AG04450 (cell line): Measurements from ENCODE around the gene SSR3. TPM values are rescaled to one million over a fixed set of nuclear protein-coding genes. Genes with fewer than 3 reads are reported as not detected.

ENCODE experiments used
- CTCF ChIA-PET: fragments of 300-600, 350-600 bp; formaldehyde crosslinking; extraction: SDS; loops from one replicate; lab custom pipeline; 2022; ENCODE audit warnings: antibody characterized with exemption, inconsistent platforms; lab: Charles Lee
- POLR2A ChIA-PET: fragments of 350-600 bp; formaldehyde crosslinking; extraction: SDS; loops from one replicate; lab custom pipeline; 2021; ENCODE audit warnings: antibody characterized with exemption, inconsistent platforms; lab: Yijun Ruan, JAX
- DNase-seq: peaks from one replicate; pipeline ENCODE4 v3.0.0-alpha.2; 2011; ENCODE audit warnings: low read depth, low spot score
- H3K27ac ChIP-seq: one replicate; pipeline ENCODE4 v1.5.1; 2012; ENCODE audit warnings: low read depth, low read length, control low read depth
- H3K27me3 ChIP-seq: one replicate; pipeline ENCODE4 v1.6.0; 2012; ENCODE audit warnings: low read length; ENCODE audit not compliant: control insufficient read depth, insufficient read depth
- H3K4me3 ChIP-seq: 2 replicates; pipeline ENCODE4 v1.5.1; 2011; ENCODE audit warnings: mild to moderate bottlenecking, low read depth, low read length, control low read depth
- H3K9me3 ChIP-seq: 2 replicates; pipeline ENCODE4 v1.5.1; 2012; ENCODE audit warnings: low read length; ENCODE audit not compliant: control insufficient read depth, insufficient read depth
- CTCF ChIP-seq: IDR thresholded peaks from 2 replicates; pipeline ENCODE4 v1.5.1; 2011; ENCODE audit warnings: low read depth, low read length, control low read depth, inconsistent platforms
- polyA plus RNA-seq: library from polyadenylated mRNA; depleted of rRNA; stranded (reverse); fragments of >200 nt; gene quantifications from 2 replicates; pipeline ENCODE4 v1.2.3, GENCODE V29; 2011

Gene SSR3
- polyA plus RNA-seq, 1 experiment: 328 TPM

GRCh38 chr3:156527060-156527459 is 27.9 kb downstream of the SSR3 start:
- CTCF ChIA-PET: interaction anchor here (1.0 to 3.1 kb wide), 2 partner anchors 17 to 375 kb away, joined by 4 to 10 read pairs; no protein-coding TSS in a partner anchor

GRCh38 chr3:156525808-156526207 is 29.1 kb downstream of the SSR3 start:
- H3K9me3 ChIP-seq: no peaks in the 10 kb centered on the region
- DNase-seq: no peak
- no peak for TF ChIP-seq CTCF
- ChIA-PET CTCF (interaction anchor here (1.2 to 3.6 kb wide), 3 partner anchors 17 to 611 kb away, joined by 3 to 19 read pairs (median 3); no protein-coding TSS in a partner anchor), POLR2A (interaction anchor here (0.6 kb wide), 2 partner anchors 10 to 526 kb away, joined by 3 read pairs; no protein-coding TSS in a partner anchor)
- no peak overlapping the region for H3K27ac ChIP-seq
- H3K4me3 ChIP-seq: no peak overlapping the region
- H3K27me3 ChIP-seq: no peaks in the 10 kb centered on the region

More at GRCh38 chr3:156527060-156527459, 27.9 kb downstream of the SSR3 start:
- H3K4me3 ChIP-seq: no peak overlapping the region
- POLR2A ChIA-PET: interaction anchor here (1.0 kb wide), 1 partner anchor 8 kb away, joined by 3 read pairs; no protein-coding TSS in a partner anchor
- no peak for TF ChIP-seq CTCF
- no peak for DNase-seq
- no peaks in the 10 kb centered on the region for H3K9me3 ChIP-seq
- no peak overlapping the region for H3K27ac ChIP-seq
- H3K27me3 ChIP-seq: no peaks in the 10 kb centered on the region

GRCh38 chr3:156522673-156523072 is 32.2 kb downstream of the SSR3 start:
- POLR2A ChIA-PET: no interaction called here
- no peak for TF ChIP-seq CTCF
- no peak for DNase-seq
- no peaks in the 10 kb centered on the region for H3K27me3 ChIP-seq
- CTCF ChIA-PET: interaction anchor here (3.6 kb wide), 1 partner anchor 13 kb away, joined by 19 read pairs; no protein-coding TSS in a partner anchor
- H3K9me3 ChIP-seq: no peaks in the 10 kb centered on the region
- no peak overlapping the region for H3K4me3 ChIP-seq
- H3K27ac ChIP-seq: no peak overlapping the region

GRCh38 chr3:156519758-156520162 is 35.2 kb downstream of the SSR3 start:
- no peak for DNase-seq
- ChIA-PET POLR2A (no interaction called here), CTCF (interaction anchor here (1.2 to 5.0 kb wide), 4 partner anchors 11 to 561 kb away, joined by 3 to 30 read pairs (median 3); no protein-coding TSS in a partner anchor)
- no peaks in the 10 kb centered on the region for H3K9me3 ChIP-seq
- H3K27ac ChIP-seq: no peak overlapping the region
- no peaks in the 10 kb centered on the region for H3K27me3 ChIP-seq
- no peak overlapping the region for H3K4me3 ChIP-seq
- TF ChIP-seq CTCF: no peak

GRCh38 chr3:156518726-156519125 is 36.2 kb downstream of the SSR3 start:
- no peak for DNase-seq
- H3K4me3 ChIP-seq: no peak overlapping the region
- no peaks in the 10 kb centered on the region for H3K27me3 ChIP-seq
- TF ChIP-seq CTCF: no peak
- ChIA-PET CTCF (interaction anchor here (1.0 to 6.8 kb wide), 5 partner anchors 10 to 619 kb away, joined by 3 to 49 read pairs (median 11); no protein-coding TSS in a partner anchor), POLR2A (interaction anchor here (0.5 kb wide), 1 partner anchor 33 kb away, joined by 4 read pairs; no protein-coding TSS in a partner anchor)
- no peaks in the 10 kb centered on the region for H3K9me3 ChIP-seq
- no peak overlapping the region for H3K27ac ChIP-seq
